Smooth muscle cell (in vitro differentiated cells): ENCODE data around the gene ZFYVE28. TPM values are rescaled to one million over a fixed set of nuclear protein-coding genes. Genes with fewer than 3 reads are reported as not detected.

Source experiments
- DNase-seq: peaks from one replicate; lab custom pipeline; 2025; ENCODE audit not compliant: unreplicated experiment; lab: John Stamatoyannopoulos, UW
- H2AFZ ChIP-seq: fragments of 200-600 bp; sonication (generic); 2 replicates; pipeline ENCODE4 v1.6.0; 2016; ENCODE audit warnings: antibody characterized with exemption, low read depth, mild to moderate bottlenecking
- H3F3A ChIP-seq: fragments of 200-600 bp; sonication (generic); 2 replicates; pipeline ENCODE4 v1.6.0; 2017; ENCODE audit warnings: antibody characterized with exemption, low read depth
- H3K27ac ChIP-seq: fragments of 200-600 bp; sonication (generic); 2 replicates; pipeline ENCODE4 v1.5.1; 2016; ENCODE audit warnings: low read depth, mild to moderate bottlenecking
- H3K27me3 ChIP-seq: fragments of 200-600 bp; sonication (generic); 2 replicates; pipeline ENCODE4 v1.6.1; 2016; ENCODE audit warnings: low read depth, mild to moderate bottlenecking
- H3K36me3 ChIP-seq: fragments of 200-600 bp; sonication (generic); 2 replicates; pipeline ENCODE4 v1.5.1; 2016; ENCODE audit warnings: low read depth
- H3K4me1 ChIP-seq: fragments of 200-600 bp; sonication (generic); 2 replicates; pipeline ENCODE4 v1.5.1; 2016; ENCODE audit warnings: low read depth
- H3K4me2 ChIP-seq: fragments of 200-600 bp; sonication (generic); 2 replicates; pipeline ENCODE4 v1.6.0; 2016; ENCODE audit warnings: mild to moderate bottlenecking
- H3K4me3 ChIP-seq: fragments of 200-600 bp; sonication (generic); 2 replicates; pipeline ENCODE4 v1.5.1; 2016; ENCODE audit warnings: mild to moderate bottlenecking
- H3K79me2 ChIP-seq: fragments of 200-600 bp; sonication (generic); 2 replicates; pipeline ENCODE4 v1.6.0; 2016; ENCODE audit warnings: low read depth, mild to moderate bottlenecking
- H3K9ac ChIP-seq: fragments of 200-600 bp; sonication (generic); 2 replicates; pipeline ENCODE4 v1.6.0; 2016; ENCODE audit warnings: low read depth
- H3K9me3 ChIP-seq: fragments of 200-600 bp; sonication (generic); replicated peaks from 2 replicates; pipeline ENCODE4 v1.5.1; 2016; ENCODE audit warnings: low read depth
- H4K20me1 ChIP-seq: fragments of 200-600 bp; sonication (generic); 2 replicates; pipeline ENCODE4 v1.6.0; 2016; ENCODE audit warnings: low read depth
- WGBS: methylation state at CpG from one replicate; pipeline ENCODE4 v1.1.7; 2016; ENCODE audit warnings: low lambda C conversion rate; 5-methylcytosine and 5-hydroxymethylcytosine counted together
- polyA plus RNA-seq: library from polyadenylated mRNA; unstranded; fragments of >200 nt; fragmentation: Nextera tagmentation; extraction: Ambion mirVana; gene quantifications from 2 replicates; pipeline ENCODE4 v1.2.1, GENCODE V29; 2016
- total RNA-seq: library from RNA; depleted of rRNA; stranded (reverse); fragments of >200 nt; gene quantifications from 2 replicates; pipeline ENCODE4 v1.2.3, GENCODE V29; 2014
- TF ChIP-seq, protein P1 (sequence below): fragments of 200-600 bp; sonication (generic); IDR thresholded peaks from 2 replicates; pipeline ENCODE4 v1.5.1; 2017; ENCODE audit warnings: borderline replicate concordance, mild to moderate bottlenecking, antibody characterized with exemption; ENCODE audit not compliant: insufficient read depth, poor library complexity, severe bottlenecking

ZFYVE28 gene
- total and polyA plus RNA-seq, 2 experiments from 2014 or later = 0.22 TPM; not detected in 1

DNA sequence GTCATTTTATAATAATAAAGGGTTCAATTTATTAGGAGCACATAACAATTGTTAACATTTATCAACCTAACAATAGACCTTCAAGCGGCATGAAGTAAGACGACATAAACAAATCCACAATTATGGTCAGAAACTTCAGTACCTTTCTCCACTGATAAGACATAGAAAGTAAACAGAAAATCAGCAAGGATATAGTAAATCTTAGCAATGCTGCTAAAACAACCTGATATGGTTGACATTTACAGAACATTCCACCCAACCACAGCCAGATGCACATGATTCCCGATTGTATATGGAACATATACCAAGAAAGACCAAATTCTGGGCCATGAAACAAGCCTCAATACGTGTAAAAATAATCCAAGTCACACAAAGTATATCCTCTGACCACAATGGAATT is 71.3 kb downstream of the ZFYVE28 start:
- TF ChIP-seq, protein P1, sequence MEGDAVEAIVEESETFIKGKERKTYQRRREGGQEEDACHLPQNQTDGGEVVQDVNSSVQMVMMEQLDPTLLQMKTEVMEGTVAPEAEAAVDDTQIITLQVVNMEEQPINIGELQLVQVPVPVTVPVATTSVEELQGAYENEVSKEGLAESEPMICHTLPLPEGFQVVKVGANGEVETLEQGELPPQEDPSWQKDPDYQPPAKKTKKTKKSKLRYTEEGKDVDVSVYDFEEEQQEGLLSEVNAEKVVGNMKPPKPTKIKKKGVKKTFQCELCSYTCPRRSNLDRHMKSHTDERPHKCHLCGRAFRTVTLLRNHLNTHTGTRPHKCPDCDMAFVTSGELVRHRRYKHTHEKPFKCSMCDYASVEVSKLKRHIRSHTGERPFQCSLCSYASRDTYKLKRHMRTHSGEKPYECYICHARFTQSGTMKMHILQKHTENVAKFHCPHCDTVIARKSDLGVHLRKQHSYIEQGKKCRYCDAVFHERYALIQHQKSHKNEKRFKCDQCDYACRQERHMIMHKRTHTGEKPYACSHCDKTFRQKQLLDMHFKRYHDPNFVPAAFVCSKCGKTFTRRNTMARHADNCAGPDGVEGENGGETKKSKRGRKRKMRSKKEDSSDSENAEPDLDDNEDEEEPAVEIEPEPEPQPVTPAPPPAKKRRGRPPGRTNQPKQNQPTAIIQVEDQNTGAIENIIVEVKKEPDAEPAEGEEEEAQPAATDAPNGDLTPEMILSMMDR = no peak
- H3K36me3 ChIP-seq = no peaks in the 10 kb centered on the region
- no peak overlapping the region for H3K9ac ChIP-seq
- WGBS = 80% methylated on average over 4 of the region's 4 CpGs
- no peak overlapping the region for H2AFZ ChIP-seq
- no peaks in the 10 kb centered on the region for H3K79me2 ChIP-seq
- no peaks in the 10 kb centered on the region for H3F3A ChIP-seq
- H3K27ac ChIP-seq = no peak overlapping the region
- DNase-seq = no peak
- no peak overlapping the region for H3K4me2 ChIP-seq
- H4K20me1 ChIP-seq = no peaks in the 10 kb centered on the region
- H3K4me3 ChIP-seq = no peak overlapping the region
- no peaks in the 10 kb centered on the region for H3K4me1 ChIP-seq
- H3K9me3 ChIP-seq = no peaks in the 10 kb centered on the region
- H3K27me3 ChIP-seq = peaks cover 4% of the 10 kb centered on the region

DNA sequence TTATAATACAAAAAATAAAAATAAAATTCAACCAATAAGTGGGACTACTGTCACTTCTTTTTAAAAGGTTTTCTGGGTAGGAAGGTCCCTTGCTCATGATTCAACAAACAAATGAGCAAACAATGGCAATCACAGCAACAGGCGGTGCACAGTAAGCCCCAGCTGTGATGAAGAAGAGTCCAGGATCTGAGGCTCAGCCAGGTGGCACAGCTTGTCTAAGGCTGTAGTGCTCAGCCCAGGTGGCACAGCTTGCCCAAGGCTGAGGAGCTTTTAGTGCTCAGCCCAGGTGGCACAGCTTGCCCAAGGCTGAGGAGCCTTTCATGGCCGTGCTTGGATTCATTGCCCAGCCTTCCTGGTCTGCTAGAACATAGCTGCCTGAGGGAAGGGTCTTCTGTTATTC is 75.0 kb downstream of the ZFYVE28 start:
- Histone ChIP-seq H3K79me2 (no peaks in the 10 kb centered on the region), H3K27me3 (peaks cover 4% of the 10 kb centered on the region), H3F3A (no peaks in the 10 kb centered on the region), H3K4me1 (no peaks in the 10 kb centered on the region), H3K9ac (no peak overlapping the region), H3K9me3 (no peaks in the 10 kb centered on the region), H3K27ac (no peak overlapping the region), H3K4me2 (no peak overlapping the region), H3K36me3 (no peaks in the 10 kb centered on the region), H3K4me3 (no peak overlapping the region), H2AFZ (no peak overlapping the region), H4K20me1 (no peaks in the 10 kb centered on the region)
- WGBS = 83% methylated on average over 2 of the region's 2 CpGs
- TF ChIP-seq, protein P1 = no peak
- DNase-seq = no peak

DNA sequence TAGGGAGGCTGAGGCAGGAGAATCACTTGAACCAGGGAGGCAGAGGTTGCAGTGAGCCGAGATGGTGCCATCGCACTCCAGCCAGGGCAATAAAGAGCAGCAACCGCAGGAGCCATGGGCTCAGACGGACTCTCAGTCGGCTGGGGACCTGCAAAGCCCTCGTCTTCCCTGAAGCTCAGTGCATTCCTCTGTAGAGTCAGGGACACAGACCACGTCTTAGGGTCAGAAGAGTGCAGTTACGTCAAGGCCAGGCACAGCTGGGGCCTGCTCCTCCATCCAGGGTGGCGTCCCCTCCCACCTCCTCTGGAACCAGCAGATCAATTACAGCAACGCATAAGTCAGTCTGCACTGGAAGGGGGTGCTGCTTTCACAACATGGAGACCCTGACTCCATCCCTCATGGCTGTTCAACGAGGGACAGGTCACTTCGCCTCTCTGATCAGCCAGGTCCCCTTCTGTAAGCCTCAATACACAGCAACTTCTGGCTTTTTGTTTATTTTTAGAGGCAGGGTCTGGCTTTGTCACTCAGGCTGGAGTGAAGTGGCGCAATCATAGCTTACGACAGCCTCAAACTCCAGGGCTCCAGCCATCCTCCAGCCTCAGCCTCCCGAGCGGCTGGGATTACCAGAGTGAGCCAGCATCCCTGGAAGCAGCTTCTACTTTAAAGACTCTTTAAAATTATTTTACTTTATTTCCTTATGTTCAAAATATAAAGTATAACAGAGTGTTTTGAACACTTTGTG is 76.4 kb downstream of the ZFYVE28 start:
- WGBS = 85% methylated on average over 16 of the region's 16 CpGs
- Histone ChIP-seq H3K27ac (no peak overlapping the region), H3K9me3 (no peaks in the 10 kb centered on the region), H3K9ac (no peak overlapping the region), H3K27me3 (peaks cover 4% of the 10 kb centered on the region), H4K20me1 (no peaks in the 10 kb centered on the region), H3F3A (no peaks in the 10 kb centered on the region), H3K79me2 (no peaks in the 10 kb centered on the region), H2AFZ (no peak overlapping the region), H3K4me1 (no peaks in the 10 kb centered on the region), H3K4me2 (no peak overlapping the region), H3K4me3 (no peak overlapping the region), H3K36me3 (no peaks in the 10 kb centered on the region)
- DNase-seq = no peak
- TF ChIP-seq, protein P1 = no peak
